GM19463 (cell line): ENCODE data around the gene ST6GALNAC3.
A peak's percentile ranks its signal among the peaks of the same experiment; 100 is the strongest.

Experiments
- ATAC-seq: cut with Tn5 transposase; IDR thresholded peaks from one replicate; pipeline ENCODE4 v1.9.1; 2021; ENCODE audit warnings: mild to moderate bottlenecking, moderate library complexity; ENCODE audit not compliant: unreplicated experiment

Gene ST6GALNAC3

GRCh38 chr1:76669624-76670315 is 595.2 kb downstream of the ST6GALNAC3 start:
- ATAC-seq, result no peak

- ATAC-seq, result no peak
Observed at GRCh38 chr1:76674689-76675210, 600.2 kb downstream of the ST6GALNAC3 start.

- ATAC-seq, result peak; percentile 70
Observed at GRCh38 chr1:76677416-76678405, 603.2 kb downstream of the ST6GALNAC3 start.

GRCh38 chr1:76679534-76680152 is 605.1 kb downstream of the ST6GALNAC3 start:
- no peak for ATAC-seq

- no peak for ATAC-seq
Observed at GRCh38 chr1:76680651-76681050, 606.1 kb downstream of the ST6GALNAC3 start.

- ATAC-seq, result no peak
Observed at GRCh38 chr1:76682138-76682537, 607.6 kb downstream of the ST6GALNAC3 start.
